ENCODE data around the gene NPIPB2.
"Not testable (repeated sequence)": the region's sequence is repeated elsewhere in the genome, so short reads cannot be mapped to it uniquely, and the experiment has no call there.

The NPIPB2 gene

DNA sequence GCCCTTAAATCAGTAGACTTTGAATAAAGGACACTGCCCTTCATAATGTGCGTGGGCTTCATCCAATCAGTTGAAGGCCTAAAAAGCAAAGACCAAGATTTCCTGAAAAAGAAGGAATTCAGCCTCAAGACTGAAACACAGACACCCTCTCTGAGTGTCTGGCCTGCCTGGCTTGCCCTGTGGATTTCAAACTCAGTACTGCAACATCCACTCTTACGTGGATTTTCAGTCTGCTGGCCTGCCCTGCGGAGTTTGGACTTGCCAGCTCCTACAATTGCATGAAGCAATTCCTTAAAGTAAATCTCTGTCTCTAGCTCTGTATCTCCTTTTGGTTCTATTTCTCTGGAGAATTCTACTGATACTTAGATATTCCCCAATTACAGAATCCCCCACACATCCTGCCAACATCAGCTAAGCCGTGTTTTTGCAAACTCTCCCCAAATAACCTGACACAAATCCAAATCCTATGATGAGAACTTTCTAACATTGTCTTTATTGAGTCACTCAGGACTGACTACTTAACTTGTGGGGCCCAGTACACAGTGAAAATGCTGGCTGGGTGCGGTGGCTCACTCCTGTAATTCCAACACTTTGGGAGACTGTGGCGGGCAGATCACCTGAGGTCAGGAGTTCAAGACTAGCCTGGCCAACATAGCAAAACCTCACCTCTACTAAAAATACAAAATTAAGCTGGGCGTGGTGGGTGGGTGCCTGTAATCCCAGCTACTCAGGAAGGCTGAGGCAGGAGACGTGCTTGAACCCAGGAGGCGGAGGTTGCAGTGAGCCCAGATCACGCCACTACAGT lies 15.9 kb upstream of the NPIPB2 start:
- DNase-seq: no peak

GRCh38 chr16:11956558-11956957 lies 14.7 kb upstream of the NPIPB2 start:
- no peak for DNase-seq

DNA sequence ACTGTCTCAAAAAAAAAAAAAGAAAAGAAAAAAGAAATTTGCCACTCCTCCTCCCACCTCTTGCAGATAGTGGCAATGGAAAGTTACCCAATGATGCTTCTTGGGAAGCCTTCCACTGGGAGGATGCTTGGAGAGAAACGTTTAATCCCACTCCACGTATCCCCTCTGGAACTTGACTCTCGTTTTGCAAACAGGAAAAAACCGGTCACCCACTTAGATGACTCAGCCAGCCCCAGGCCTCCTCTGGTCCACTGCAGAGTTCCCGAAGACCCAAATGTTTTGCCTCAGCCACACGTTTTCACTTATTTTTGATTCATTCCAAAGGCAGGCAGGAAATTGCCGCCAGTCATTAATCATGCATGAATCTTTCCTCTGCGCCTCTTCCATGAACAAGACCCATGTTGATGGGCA lies 13.9 kb upstream of the NPIPB2 start:
- no peak for DNase-seq

DNA sequence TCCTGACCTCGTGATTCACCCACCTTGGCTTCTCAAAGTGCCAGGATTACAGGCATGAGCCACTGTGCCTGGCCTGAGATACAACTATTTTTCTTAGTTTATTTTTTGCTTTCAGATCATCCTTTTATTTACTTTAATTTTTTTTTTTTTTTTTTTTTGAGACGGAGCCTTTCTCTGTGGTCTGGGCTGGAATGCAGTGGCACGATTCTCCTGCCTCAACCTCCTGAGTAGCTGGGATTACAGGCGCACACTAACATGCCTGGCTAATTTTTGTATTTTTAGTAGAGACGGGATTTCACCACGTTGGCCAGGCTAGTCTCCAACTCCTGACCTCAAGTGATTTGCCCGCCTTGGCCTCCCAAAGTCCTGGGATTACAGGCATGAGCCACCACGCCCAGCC lies 11.7 kb upstream of the NPIPB2 start:
- DNase-seq: not testable (repeated sequence)

DNA sequence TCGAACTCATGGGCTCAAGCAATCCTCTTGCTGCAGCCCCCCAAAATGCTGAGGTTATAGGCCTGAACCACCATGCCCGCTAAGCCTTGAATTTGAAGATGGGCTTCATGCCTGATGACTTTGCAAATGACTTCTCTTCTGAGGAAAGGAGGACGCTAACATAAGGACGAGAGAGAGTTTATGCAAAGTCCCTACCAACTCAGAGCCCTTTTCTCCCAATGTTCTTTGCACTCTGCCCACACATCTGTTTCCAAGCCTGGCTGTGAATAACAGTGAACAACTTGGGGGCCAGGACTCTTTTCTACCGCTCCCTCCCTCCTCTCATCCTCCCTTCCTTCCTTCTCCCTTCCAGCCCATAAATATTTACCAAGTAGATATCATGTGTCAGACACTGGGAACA lies 8.5 kb upstream of the NPIPB2 start:
- no peak for DNase-seq

- peak; percentile 52 for DNase-seq
Observed at GRCh38 chr16:11949527-11949926, 7.7 kb upstream of the NPIPB2 start.

GRCh38 chr16:11948819-11949218 lies 7.0 kb upstream of the NPIPB2 start:
- DNase-seq: no peak

DNA sequence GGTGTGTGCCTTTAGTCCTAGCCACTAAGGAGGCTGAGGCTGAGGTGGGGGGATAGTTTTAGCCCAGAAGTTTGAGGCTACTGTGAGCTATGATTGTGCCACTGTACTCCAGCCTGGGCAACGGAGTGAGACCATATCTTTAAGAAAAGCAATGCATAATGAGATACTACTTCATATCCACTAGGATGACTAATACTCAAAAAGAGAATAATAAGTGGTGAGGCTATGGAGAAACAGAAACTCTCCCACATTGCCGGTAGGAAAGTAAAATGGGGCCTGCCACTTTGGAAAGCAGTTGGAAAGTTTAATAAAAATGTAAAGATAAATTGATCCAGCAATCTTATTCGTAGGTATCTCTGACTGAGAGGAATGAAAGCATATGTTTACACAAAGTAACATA lies 4.6 kb upstream of the NPIPB2 start:
- DNase-seq: no peak

DNA sequence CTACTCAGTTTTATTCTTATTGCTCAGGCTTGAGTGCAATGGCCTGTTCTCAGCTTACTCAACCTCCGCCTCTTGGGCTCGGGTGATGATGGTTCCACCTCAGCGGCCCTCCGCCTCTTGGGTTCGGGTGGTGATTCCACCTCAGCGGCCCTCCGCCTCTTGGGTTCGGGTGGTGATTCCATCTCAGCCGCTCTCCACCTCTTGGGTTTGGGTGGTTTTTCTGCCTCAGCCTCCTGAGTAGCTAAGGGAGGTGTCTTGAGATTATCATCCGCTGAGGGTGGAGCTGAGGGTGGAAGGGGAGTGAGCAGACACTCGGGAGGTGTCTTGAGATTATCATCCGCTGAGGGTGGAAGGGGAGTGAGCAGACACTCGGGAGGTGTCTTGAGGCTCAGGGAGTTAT lies 14.5 kb downstream of the NPIPB2 start:
- not testable (repeated sequence) for DNase-seq

- DNase-seq: not testable (repeated sequence)
Observed at GRCh38 chr16:11924046-11924445, 17.8 kb downstream of the NPIPB2 start.

GRCh38 chr16:11916524-11917285 lies 25.1 kb downstream of the NPIPB2 start:
- peak; percentile 94 for DNase-seq

DNA sequence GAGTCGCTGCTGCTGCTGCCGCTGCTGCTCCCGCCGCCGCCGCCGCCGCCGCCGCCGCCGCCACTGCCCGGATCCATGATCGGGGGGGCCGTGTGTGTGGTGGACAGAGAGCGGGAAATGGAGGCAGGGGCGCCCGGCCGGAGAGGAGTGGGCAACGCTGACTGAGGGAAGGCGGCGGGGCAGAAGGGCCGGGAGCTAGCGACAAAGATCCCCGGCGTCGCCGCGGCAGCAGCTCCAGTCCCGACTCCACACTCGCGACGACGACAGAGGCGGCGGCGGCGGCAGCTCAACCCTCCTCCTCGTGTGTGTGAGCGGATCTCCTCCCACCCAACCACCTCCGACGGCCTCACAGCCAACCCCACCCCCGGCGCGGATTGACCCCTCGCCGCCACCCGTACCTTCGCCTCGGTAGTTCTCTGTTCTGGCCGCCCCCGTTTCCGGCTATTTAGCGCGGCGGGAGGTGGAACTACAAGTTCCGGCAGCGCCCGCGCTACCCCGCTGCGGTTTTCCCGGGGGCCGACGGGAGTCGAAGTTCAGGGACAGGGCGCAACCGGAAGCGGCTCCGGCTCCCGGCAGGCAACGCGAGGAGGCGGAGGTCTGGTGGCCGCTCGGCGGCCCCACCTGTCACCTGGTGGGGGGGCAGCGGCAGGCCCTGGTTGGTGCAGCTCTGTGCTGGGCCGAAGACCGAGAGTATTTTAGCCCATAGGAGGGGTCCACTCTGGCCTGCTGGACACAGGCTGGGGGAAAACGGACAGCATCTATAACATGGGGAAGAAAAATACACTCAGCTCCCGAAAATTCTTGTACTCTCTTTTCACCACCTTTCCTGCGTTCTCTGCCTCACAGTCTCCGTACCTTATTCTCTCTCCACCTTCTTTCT lies 26.0 kb downstream of the NPIPB2 start, which contains the start of gene GSPT1:
TSS of gene GSPT1 (minus strand) at position 313 of the 880 bp plus-strand sequence. CDS start at position 77, 236 bp downstream.
- DNase-seq: peak; percentile 98

DNA sequence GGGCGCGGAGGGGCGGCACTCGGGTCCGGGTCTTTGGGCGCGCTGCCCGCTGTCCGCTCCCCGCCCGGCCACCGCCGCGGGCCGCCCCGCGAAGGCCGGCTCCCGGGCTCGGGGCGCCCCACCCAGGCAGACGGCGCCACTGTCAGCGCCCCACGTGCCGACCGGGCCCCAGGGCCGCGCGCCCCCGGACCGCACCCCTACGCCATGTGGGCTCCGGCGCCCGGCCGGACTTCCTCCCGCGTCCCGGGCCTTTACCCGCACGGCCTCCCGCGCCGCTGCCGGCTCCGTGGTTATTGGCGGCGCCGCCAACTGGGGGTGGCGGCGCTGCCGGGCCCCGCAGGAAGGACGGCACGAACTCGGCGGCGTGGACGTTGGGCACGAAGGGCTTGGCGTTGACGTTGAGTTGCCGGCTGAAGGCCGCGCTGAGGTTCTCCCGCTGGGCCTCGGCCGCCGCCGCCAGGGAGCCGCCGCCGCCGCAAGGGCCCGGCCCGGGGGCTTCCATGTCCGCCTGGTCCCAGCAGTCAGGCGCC lies 26.7 kb downstream of the NPIPB2 start:
- DNase-seq: no peak

DNA sequence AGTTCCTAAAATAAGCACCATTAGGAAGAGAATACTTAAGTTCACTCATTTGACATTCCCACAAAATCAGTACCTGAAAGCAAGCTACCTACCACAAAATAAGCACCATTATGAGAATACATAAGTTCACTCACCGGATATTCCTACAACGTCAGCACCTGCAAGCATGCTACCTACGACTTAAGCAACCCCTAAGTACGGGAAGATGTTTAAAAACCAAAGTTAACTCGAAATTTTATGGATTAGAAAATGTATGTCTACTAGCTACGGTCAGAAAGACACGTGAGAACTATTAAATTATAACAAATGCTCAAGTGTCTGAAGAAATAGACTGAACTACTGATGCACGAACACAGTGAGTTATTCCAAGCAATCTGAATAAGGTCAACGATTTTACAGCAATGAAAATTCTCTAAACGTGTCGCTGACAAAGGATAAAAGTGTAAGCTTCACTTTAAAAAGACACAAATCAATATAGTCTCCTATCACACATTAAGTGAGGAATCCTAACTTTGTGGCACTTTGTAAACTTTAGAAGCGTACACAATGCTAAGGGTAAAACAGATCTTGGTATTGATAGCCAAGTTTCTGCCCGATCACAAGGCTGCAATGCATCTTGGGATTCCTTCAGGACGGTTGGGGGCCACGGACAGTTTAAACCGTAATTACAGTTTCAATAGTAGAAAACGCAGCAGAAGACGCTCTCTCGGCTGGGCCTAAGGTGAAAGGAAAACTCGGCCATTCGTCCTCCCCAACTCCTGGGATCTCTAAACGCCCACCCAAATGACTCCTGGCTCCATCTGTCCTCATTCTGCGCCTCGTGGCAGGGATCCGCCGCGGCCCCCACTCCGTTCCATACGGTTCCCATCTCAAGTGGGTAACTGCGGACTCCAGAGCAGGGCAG lies 27.4 kb downstream of the NPIPB2 start:
- DNase-seq: no peak

GRCh38 chr16:11913425-11914079 lies 28.3 kb downstream of the NPIPB2 start:
- no peak for DNase-seq

- no peak for DNase-seq
Observed at GRCh38 chr16:11909653-11910545, 31.9 kb downstream of the NPIPB2 start.

DNA sequence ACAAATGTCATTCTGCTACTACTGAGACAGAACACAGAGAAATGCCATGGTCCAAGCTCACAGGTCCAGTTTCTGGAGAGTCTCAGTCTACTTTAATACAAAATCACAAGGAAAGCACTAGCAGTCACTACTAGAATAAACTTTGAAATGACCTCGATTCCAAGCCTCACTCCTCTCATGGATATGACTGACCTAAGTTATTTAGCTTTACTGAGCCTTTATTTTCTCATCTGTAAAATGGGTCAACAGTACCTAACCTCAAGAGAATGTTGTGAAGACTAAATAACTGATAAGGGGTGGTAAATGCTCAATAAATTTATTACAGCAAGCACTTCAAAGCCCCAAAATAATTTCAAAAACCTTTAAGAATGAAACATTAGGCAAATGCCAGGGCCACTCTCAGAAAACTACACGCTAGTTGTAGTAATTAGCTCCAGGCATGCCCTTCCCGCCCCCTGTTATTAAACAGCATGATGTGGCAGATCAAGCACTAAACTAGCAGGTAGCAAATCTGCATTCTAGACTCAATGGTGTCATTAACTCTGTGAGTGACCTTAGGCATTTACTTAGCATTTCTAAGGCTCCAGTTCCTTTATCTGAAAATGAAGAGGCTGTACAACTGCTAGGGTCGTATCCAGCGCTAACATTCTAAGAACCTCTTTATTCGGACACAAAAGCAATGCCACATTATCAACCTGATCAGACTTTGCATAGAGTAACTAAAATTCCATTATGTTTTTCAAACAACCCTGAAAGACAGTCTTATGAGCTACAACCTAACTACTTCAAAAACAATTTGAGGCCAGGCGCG lies 34.5 kb downstream of the NPIPB2 start:
- DNase-seq: no peak

GRCh38 chr16:11903906-11904305 lies 37.9 kb downstream of the NPIPB2 start:
- no peak for DNase-seq

- DNase-seq: no peak
Observed at GRCh38 chr16:11901091-11901490, 40.8 kb downstream of the NPIPB2 start.
